GM10266 (cell line): ENCODE results near the gene CLEC4M.
"Not testable (repeated sequence)": the region's sequence is repeated elsewhere in the genome, so short reads cannot be mapped to it uniquely, and the experiment has no call there.

Experiments used
- DNase-seq: peaks from one replicate; pipeline ENCODE4 v3.0.0; 2012; ENCODE audit errors: extremely low spot score
- CTCF ChIP-seq: IDR thresholded peaks from 2 replicates; pipeline ENCODE4 v1.5.1; 2012; ENCODE audit warnings: mild to moderate bottlenecking, low read depth; ENCODE audit not compliant: control insufficient read depth, insufficient read depth; ENCODE audit errors: missing control alignments

The CLEC4M gene

GRCh38 chr19:7792281-7792680 lies 29.2 kb downstream of the CLEC4M start:
- no peak for DNase-seq
- TF ChIP-seq CTCF = no peak

GRCh38 chr19:7792701-7793100 lies 29.7 kb downstream of the CLEC4M start:
- DNase-seq = not testable (repeated sequence)

GRCh38 chr19:7793493-7793892 lies 30.4 kb downstream of the CLEC4M start:
- TF ChIP-seq CTCF = no peak
- no peak for DNase-seq

GRCh38 chr19:7795555-7796161 lies 32.6 kb downstream of the CLEC4M start:
- no peak for DNase-seq
- TF ChIP-seq CTCF = no peak

- peak; percentile 41 for TF ChIP-seq CTCF
Measured at GRCh38 chr19:7799640-7800355, 36.8 kb downstream of the CLEC4M start.

GRCh38 chr19:7801020-7801570 lies 38.1 kb downstream of the CLEC4M start:
- no peak for DNase-seq
- TF ChIP-seq CTCF = no peak

More at GRCh38 chr19:7799640-7800355, 36.8 kb downstream of the CLEC4M start:
- DNase-seq = no peak

GRCh38 chr19:7806234-7806633 lies 43.2 kb downstream of the CLEC4M start:
- TF ChIP-seq CTCF = no peak
- DNase-seq = no peak
